ENCODE results near the gene VSTM2B. TPM values are rescaled to one million over a fixed set of nuclear protein-coding genes. Genes with fewer than 3 reads are reported as not detected.
A peak's percentile ranks its signal among the peaks of the same experiment; 100 is the strongest.

VSTM2B gene
- total RNA-seq, 4 donors from 2014 or later = not detected

GRCh38 chr19:29524912-29525831, 622 bp upstream of the VSTM2B start:
- TF ChIP-seq CTCF (IDR thresholded peaks at IDR 0.05) = no peak
- ATAC-seq (ENCODE audit: low FRiP score) (no peak), DNase-seq (ENCODE audit: low spot score) (no peak)

GRCh38 chr19:29526730-29527499, 1.1 kb downstream of the VSTM2B start:
- ATAC-seq (ENCODE audit: low FRiP score) (no peak), DNase-seq (ENCODE audit: low spot score) (no peak)
- no peak for TF ChIP-seq CTCF (IDR thresholded peaks at IDR 0.05)

GRCh38 chr19:29527500-29528328, 1.9 kb downstream of the VSTM2B start:
- no peak for TF ChIP-seq CTCF (IDR thresholded peaks at IDR 0.05)
- DNase-seq (ENCODE audit: low spot score) = no peak
- ATAC-seq (ENCODE audit: low FRiP score) = peak; percentile 21

GRCh38 chr19:29528350-29528945, 2.7 kb downstream of the VSTM2B start:
- peak; percentile 27 for DNase-seq (ENCODE audit: low spot score)
- no peak for TF ChIP-seq CTCF (IDR thresholded peaks at IDR 0.05)

GRCh38 chr19:29528946-29529645, 3.3 kb downstream of the VSTM2B start:
- TF ChIP-seq CTCF (IDR thresholded peaks at IDR 0.05) = no peak
- DNase-seq (ENCODE audit: low spot score) (no peak), ATAC-seq (ENCODE audit: low FRiP score) (no peak)

More at GRCh38 chr19:29528350-29528945, 2.7 kb downstream of the VSTM2B start:
- ATAC-seq (ENCODE audit: low FRiP score) = no peak

Measured in omental fat pad (tissue), 4 donors.